Measurements from ENCODE around the gene CRAMP1.

DNA sequence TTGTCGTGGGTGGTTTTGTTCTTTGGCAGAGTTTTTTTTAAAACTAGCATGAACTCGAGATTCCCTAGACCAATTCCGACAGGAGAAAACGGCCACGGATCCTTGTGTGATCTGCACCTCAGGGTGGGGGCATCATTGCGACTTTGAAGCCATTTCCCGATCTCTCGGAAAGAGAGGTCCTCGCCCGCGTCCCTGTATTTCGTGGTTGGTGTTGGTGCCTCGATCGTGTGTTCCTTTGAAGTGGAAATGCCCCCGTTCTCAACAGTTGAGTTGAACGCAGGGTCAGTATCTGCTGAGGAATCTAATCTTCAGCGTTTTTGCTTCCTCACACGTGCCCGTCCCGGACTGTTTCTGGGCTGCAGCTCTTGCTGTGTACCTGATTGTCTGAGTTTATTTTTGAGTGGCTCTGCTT, 1.1 kb downstream of the CRAMP1 start:
- TF ChIP-seq, protein P1, sequence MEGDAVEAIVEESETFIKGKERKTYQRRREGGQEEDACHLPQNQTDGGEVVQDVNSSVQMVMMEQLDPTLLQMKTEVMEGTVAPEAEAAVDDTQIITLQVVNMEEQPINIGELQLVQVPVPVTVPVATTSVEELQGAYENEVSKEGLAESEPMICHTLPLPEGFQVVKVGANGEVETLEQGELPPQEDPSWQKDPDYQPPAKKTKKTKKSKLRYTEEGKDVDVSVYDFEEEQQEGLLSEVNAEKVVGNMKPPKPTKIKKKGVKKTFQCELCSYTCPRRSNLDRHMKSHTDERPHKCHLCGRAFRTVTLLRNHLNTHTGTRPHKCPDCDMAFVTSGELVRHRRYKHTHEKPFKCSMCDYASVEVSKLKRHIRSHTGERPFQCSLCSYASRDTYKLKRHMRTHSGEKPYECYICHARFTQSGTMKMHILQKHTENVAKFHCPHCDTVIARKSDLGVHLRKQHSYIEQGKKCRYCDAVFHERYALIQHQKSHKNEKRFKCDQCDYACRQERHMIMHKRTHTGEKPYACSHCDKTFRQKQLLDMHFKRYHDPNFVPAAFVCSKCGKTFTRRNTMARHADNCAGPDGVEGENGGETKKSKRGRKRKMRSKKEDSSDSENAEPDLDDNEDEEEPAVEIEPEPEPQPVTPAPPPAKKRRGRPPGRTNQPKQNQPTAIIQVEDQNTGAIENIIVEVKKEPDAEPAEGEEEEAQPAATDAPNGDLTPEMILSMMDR (IDR thresholded peaks at IDR 0.05; ENCODE audit: insufficient read depth, low read length) = no peak
- TF ChIP-seq GABPA (IDR thresholded peaks at IDR 0.05; ENCODE audit: low read depth) (no peak), POLR2AphosphoS5 (IDR thresholded peaks at IDR 0.05; ENCODE audit: low read depth) (no peak), SPI1 (IDR thresholded peaks at IDR 0.05; ENCODE audit: borderline replicate concordance, low read depth) (no peak)
- TF ChIP-seq, protein P2, sequence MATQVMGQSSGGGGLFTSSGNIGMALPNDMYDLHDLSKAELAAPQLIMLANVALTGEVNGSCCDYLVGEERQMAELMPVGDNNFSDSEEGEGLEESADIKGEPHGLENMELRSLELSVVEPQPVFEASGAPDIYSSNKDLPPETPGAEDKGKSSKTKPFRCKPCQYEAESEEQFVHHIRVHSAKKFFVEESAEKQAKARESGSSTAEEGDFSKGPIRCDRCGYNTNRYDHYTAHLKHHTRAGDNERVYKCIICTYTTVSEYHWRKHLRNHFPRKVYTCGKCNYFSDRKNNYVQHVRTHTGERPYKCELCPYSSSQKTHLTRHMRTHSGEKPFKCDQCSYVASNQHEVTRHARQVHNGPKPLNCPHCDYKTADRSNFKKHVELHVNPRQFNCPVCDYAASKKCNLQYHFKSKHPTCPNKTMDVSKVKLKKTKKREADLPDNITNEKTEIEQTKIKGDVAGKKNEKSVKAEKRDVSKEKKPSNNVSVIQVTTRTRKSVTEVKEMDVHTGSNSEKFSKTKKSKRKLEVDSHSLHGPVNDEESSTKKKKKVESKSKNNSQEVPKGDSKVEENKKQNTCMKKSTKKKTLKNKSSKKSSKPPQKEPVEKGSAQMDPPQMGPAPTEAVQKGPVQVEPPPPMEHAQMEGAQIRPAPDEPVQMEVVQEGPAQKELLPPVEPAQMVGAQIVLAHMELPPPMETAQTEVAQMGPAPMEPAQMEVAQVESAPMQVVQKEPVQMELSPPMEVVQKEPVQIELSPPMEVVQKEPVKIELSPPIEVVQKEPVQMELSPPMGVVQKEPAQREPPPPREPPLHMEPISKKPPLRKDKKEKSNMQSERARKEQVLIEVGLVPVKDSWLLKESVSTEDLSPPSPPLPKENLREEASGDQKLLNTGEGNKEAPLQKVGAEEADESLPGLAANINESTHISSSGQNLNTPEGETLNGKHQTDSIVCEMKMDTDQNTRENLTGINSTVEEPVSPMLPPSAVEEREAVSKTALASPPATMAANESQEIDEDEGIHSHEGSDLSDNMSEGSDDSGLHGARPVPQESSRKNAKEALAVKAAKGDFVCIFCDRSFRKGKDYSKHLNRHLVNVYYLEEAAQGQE (IDR thresholded peaks at IDR 0.05; ENCODE audit: insufficient replicate concordance, low read depth) = no peak

Data from HL-60 (cell line).